GM18873 (cell line): ENCODE data around the gene UGP2.
"Not testable (repeated sequence)": the region's sequence is repeated elsewhere in the genome, so short reads cannot be mapped to it uniquely, and the experiment has no call there.

Source experiments
- ATAC-seq: cut with Tn5 transposase; IDR thresholded peaks from one replicate; pipeline ENCODE4 v1.9.1; 2021; ENCODE audit warnings: mild to moderate bottlenecking, moderate library complexity, moderate number of reproducible peaks; ENCODE audit not compliant: unreplicated experiment, low FRiP score

Gene UGP2

GRCh38 chr2:63888490-63889402 lies 47.0 kb downstream of the UGP2 start:
- ATAC-seq: peak; percentile 62

GRCh38 chr2:63890678-63891077 lies 49.0 kb downstream of the UGP2 start:
- ATAC-seq: no peak

- no peak for ATAC-seq
Measured at GRCh38 chr2:63891488-63892030, 49.9 kb downstream of the UGP2 start.

- no peak for ATAC-seq
Measured at GRCh38 chr2:63893163-63893562, 51.5 kb downstream of the UGP2 start.

GRCh38 chr2:63894167-63894566 lies 52.5 kb downstream of the UGP2 start:
- no peak for ATAC-seq

GRCh38 chr2:63898839-63899238 lies 57.1 kb downstream of the UGP2 start:
- no peak for ATAC-seq

- ATAC-seq: no peak
Measured at GRCh38 chr2:63899639-63900038, 57.9 kb downstream of the UGP2 start.

- no peak for ATAC-seq
Measured at GRCh38 chr2:63902149-63902548, 60.5 kb downstream of the UGP2 start.

- no peak for ATAC-seq
Measured at GRCh38 chr2:63903003-63903402, 61.3 kb downstream of the UGP2 start.

GRCh38 chr2:63914311-63914710 lies 72.6 kb downstream of the UGP2 start:
- ATAC-seq: no peak

- ATAC-seq: no peak
Measured at GRCh38 chr2:63926815-63927214, 85.1 kb downstream of the UGP2 start.

- ATAC-seq: not testable (repeated sequence)
Measured at GRCh38 chr2:63932104-63932503, 90.4 kb downstream of the UGP2 start.
